ENCODE data around the gene PIM1. TPM values are rescaled to one million over a fixed set of nuclear protein-coding genes. Genes with fewer than 3 reads are reported as not detected.
"Not testable (repeated sequence)": the region's sequence is repeated elsewhere in the genome, so short reads cannot be mapped to it uniquely, and the experiment has no call there.

Gene PIM1
- 34.1 TPM for total RNA-seq

GRCh38 chr6:37169496-37170272 lies at the start of gene PIM1:
Gene PIM1 (plus strand): TSS chr6:37170152. CDS start chr6:37170576, 424 bp downstream.
- peak; percentile 99 for DNase-seq

DNA sequence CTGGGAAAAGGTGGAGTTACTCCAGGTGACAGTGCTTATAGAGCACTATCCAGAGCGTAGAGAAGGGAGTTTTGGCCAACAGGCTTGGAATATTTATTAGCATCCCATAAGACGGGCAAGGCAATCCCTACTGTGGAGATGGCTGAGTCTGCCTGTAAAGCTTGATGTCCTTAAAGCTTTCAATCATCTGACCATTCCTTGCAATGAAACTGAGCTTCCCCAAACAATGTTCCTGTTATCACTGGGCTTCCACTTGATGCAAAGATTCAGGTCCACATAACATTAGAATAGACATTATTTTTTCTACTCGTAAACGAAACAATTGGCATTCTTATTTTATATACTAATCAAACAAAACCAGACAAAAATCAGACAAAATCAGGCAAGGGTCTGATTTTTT lies 48.4 kb upstream of the PIM1 start:
- no peak for DNase-seq

DNA sequence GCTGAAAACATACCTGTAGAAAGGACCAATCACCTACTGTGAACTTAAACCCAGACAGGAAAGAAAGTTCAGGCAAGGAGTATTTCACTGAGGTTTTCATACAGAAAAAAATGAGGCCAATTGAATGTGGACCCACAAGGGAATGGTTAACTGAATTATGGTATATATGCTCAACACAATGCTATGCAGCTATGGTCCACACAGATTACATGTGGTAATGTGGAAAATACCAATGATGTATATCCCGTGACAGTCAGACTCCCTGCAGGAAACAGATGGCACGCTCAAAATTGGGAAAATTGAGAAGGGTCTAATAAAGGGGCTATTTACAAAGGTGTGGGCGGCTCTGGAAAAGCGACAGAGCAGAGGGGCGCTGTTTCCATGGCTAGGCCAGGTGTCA lies 47.1 kb upstream of the PIM1 start:
- DNase-seq: no peak

- DNase-seq: no peak
These were observed 45.8 kb upstream of the PIM1 start for GRCh38 chr6:37123957-37124729.

GRCh38 chr6:37125774-37126492 lies 44.0 kb upstream of the PIM1 start:
- peak; percentile 50 for DNase-seq

DNA sequence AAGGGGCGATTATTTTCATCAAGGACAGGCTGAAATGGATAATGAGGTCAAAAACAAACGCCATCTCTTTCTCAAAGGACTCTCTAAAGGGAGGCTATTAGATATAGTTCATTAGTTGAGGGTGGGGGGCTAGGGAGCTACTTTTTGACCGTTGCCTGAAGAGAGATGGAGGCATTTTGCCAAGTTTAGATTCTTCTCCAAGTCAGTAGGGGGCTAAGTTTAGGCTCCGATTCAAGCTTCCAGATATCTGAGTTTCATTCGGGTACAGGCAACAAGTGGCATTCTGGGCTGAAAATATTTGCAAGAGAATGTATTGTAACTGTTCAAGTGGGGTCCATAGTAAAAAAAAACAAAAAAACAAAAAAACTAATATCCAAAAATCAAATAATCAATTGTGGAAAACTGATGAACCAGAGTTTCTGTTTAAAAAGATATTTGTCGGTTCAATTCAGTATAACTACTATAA lies 43.4 kb upstream of the PIM1 start:
- peak; percentile 62 for DNase-seq

- DNase-seq: no peak
These were observed 42.9 kb upstream of the PIM1 start for GRCh38 chr6:37126961-37127616.

GRCh38 chr6:37127961-37128862 lies 41.7 kb upstream of the PIM1 start:
- DNase-seq: no peak

DNA sequence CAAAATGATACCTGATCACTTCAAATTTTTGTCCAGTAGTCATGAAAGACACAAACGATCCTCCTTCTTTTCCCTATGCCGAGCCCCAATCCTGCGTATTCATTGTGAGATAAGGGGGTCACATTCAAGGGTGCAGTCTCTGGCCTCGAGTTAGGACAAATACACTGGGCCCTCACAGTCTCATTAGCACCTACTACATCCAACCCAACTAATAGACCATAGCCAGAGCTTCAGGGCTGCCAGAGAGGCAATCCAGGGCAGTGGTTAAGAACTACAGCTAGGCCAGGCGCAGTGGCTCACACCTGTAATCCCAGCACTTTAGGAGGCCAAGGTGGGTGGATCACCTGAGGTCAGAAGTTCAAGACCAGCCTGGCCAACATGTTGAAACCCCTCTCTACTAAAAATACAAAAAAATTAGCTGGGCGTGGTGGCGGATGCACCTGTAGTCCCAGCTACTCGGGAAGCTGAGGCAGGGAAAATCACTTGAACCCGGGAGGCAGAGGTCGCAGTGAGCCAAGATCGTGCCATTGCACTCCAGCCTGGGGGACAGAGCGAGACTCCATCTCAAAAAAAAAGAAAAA lies 41.0 kb upstream of the PIM1 start:
- DNase-seq: not testable (repeated sequence)

DNA sequence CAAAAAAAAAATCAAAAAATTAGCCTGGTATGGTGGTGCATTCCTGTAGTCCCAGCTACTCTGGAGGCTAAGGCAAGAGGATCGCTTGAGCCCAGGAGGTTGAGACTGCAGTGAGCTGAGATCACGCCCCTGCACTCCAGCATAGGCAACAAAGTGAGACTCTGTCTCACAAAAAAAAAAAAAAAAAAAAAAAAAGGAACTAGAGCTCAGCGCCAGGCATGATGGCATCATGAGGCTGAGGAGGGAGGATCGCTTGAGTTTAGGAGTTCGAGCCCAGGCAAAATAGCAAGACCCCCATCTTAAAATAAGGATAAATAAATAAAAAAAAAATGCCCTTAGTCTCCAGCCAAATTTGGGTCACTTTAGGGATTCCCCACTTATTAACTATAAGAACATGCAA lies 40.4 kb upstream of the PIM1 start:
- no peak for DNase-seq

GRCh38 chr6:37130704-37131103 lies 39.2 kb upstream of the PIM1 start:
- DNase-seq: no peak

GRCh38 chr6:37131104-37131959 lies 38.6 kb upstream of the PIM1 start:
- DNase-seq: peak; percentile 97

DNA sequence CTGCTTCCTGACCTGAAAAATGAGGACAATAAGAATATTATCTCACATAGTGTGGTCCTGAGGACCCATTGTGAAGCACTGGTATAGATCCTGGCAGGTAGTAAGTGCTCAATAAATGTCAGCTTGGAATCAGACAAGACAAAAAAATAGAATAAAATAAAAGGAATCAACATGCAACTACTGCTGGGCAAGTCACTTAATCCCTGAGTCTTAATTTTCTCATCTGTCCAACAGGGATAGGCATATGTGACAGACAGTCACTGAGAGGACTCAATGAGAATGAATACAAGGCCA lies 38.0 kb upstream of the PIM1 start:
- no peak for DNase-seq

DNA sequence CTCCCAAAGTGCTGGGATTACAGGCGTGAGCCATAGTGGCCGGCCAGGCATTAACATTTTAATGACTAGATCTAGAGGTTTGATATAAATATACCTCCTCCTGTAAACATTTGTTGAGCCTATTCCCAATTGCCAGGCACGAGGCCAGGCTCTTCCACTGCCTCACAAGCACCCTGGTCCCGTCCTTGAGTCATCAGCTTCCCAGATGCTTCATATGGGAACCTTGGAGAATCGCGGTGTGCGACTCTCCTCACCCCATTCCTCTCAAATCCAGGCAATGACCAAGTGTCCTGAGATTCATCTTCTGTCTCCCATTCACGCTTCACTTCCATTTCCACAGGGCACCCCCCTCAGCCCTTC lies 35.9 kb upstream of the PIM1 start:
- no peak for DNase-seq

GRCh38 chr6:37134396-37135191 lies 35.4 kb upstream of the PIM1 start:
- peak; percentile 41 for DNase-seq

DNA sequence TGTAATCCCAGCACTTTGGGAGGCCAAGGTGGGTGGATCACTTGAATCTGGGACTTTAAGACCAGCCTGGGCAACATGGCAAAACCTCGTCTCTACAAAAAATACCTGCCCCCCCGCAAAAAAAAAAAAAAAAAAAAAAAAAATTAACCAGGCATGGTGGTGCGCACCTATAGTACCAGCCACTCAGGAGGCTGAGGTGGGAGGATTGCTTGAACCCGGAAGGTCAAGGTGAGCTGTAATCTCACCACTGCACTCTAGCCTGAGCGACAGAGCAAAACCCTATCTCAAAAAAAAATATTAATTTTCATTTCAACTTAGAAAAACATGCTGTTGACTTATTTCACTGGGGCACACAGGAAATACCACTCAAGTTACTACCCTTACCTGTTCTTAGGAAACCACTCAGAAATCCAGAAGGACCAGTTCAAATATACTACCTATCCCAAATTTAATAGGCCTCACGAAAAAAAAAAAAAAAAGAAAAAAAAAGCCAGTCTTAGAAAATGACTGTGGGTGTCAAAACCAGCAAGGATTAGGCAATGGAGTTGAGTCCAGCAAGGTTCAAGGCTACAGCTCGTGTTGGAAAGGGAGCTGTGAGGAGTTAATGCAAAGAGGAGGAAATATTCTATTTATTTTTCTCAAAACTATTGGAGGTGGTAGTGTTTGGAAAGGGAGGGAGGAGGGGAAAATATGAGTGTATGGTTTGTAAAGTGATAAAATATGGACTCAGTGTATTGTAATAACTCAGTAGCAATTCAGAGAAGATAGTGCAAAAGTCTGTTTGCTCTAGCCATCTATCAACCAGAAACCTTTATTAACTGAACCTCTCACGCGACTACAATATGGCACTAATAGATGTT lies 33.9 kb upstream of the PIM1 start:
- no peak for DNase-seq

DNA sequence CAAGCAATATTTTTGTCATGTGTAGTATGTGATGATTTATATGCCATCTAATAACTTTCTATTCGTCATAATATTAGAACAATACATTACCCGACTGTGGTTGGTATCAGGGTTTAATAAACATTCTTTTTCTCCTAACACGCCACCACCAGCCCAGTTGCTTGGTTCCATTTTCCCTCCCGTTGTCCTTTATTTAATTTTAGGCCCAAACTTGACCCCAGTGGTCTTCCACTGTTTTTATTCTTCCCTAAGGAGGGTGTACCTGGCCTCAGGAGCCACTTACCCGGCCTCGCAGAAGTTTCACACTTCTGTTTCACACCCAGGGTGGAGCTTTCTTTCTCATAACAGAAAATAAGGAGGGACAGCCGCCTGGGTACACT lies 33.1 kb upstream of the PIM1 start:
- no peak for DNase-seq
